Panc1 (cell line): Measurements from ENCODE around the gene OAS2. TPM values are rescaled to one million over a fixed set of nuclear protein-coding genes. Genes with fewer than 3 reads are reported as not detected.

ENCODE experiments used
- ATAC-seq: fragments of 200-7000 bp; cut with Tn5 transposase; 2 replicates; pipeline ENCODE4 v1.9.1; 2020; ENCODE audit warnings: mild to moderate bottlenecking, moderate library complexity
- BruUV-seq: library from RNA; stranded (reverse); fragments of 400-500 nt; replicated peaks from 2 replicates; lab custom pipeline; 2021; lab: Mats Ljungman, UMichigan
- CTCF ChIA-PET: fragments of 300-600 bp; sonication (Branson Sonifier 250); formaldehyde crosslinking; loops from one replicate; lab custom pipeline; 2022; ENCODE audit warnings: antibody characterized with exemption; lab: Charles Lee
- POLR2A ChIA-PET: fragments of 300-600 bp; sonication (Branson Sonifier 250); formaldehyde crosslinking; loops from one replicate; lab custom pipeline; 2022; ENCODE audit warnings: antibody characterized with exemption; lab: Charles Lee
- DNase-seq: peaks from one replicate; pipeline ENCODE4 v3.0.0-alpha.2; 2010; ENCODE audit warnings: low read depth, low spot score
- H3K27ac ChIP-seq: 2 replicates; pipeline ENCODE4 v1.5.1; 2011; ENCODE audit warnings: mild to moderate bottlenecking, low read length, inconsistent platforms
- H3K27me3 ChIP-seq: fragments of 200-500 bp; sonication (Bioruptor generic); 2 replicates; pipeline ENCODE4 v1.6.0; 2014; ENCODE audit warnings: low read length, inconsistent platforms; ENCODE audit not compliant: control insufficient read depth, insufficient read depth
- H3K36me3 ChIP-seq: fragments of 200-500 bp; sonication (Bioruptor generic); 2 replicates; pipeline ENCODE4 v1.5.1; 2014; ENCODE audit warnings: inconsistent platforms, mild to moderate bottlenecking, low read length, moderate library complexity; ENCODE audit not compliant: control insufficient read depth, insufficient read depth
- H3K4me1 ChIP-seq: 2 replicates; pipeline ENCODE4 v1.5.1; 2011; ENCODE audit warnings: inconsistent platforms, mild to moderate bottlenecking, low read length, moderate library complexity; ENCODE audit not compliant: control insufficient read depth, insufficient read depth
- H3K4me3 ChIP-seq, 2 experiments: 2 replicates each; pipeline ENCODE4 v1.5.1; 2011 to 2012; ENCODE audit warnings: low read depth in 2 of 2, low read length in 2 of 2, mild to moderate bottlenecking in 2 of 2, inconsistent platforms in 1 of 2, moderate library complexity in 1 of 2
- H3K9me3 ChIP-seq: fragments of 200-500 bp; sonication (Bioruptor generic); 2 replicates; pipeline ENCODE4 v1.5.1; 2014; ENCODE audit warnings: low read depth, mild to moderate bottlenecking, inconsistent platforms, low read length, moderate library complexity; ENCODE audit not compliant: control insufficient read depth, insufficient read depth
- CTCF ChIP-seq: fragments of 450-650 bp; IDR thresholded peaks from 2 replicates; pipeline ENCODE4 v1.5.1; 2017; ENCODE audit warnings: mild to moderate bottlenecking
- POLR2AphosphoS5 ChIP-seq: IDR thresholded peaks from 2 replicates; pipeline ENCODE4 v1.6.1; 2012; ENCODE audit warnings: mild to moderate bottlenecking, low read depth, low read length, moderate library complexity
- REST ChIP-seq, 2 experiments: IDR thresholded peaks; 2 replicates each; pipeline ENCODE4 v1.6.1; 2011 to 2012; ENCODE audit warnings: low read depth in 2 of 2, control low read depth in 1 of 2, low read length in 1 of 2, mild to moderate bottlenecking in 1 of 2, moderate library complexity in 1 of 2; ENCODE audit not compliant: insufficient read depth in 1 of 2
- SIN3A ChIP-seq: IDR thresholded peaks from 2 replicates; pipeline ENCODE4 v1.6.1; 2012; ENCODE audit warnings: low read depth, mild to moderate bottlenecking, low read length, moderate library complexity, borderline replicate concordance; ENCODE audit not compliant: insufficient read depth
- TCF7L2 ChIP-seq: IDR thresholded peaks from 2 replicates; pipeline ENCODE4 v1.6.1; 2011; ENCODE audit warnings: mild to moderate bottlenecking, low read depth, low read length, inconsistent platforms
- in situ Hi-C: cut with HindIII; loops from 2 replicates; pipeline ENCODE4 v1.10.0; 2016; ENCODE audit warnings: low sequenced_read_pairs, low pct_unique_long_range_greater_than_20kb
- intact Hi-C: fragments of 100-400 bp; cut with micrococcal nuclease; formaldehyde crosslinking; loops from one replicate; pipeline ENCODE4 v1.10.0; 2022; ENCODE audit not compliant: unreplicated experiment
- total RNA-seq: library from RNA; stranded (reverse); gene quantifications from one replicate; pipeline ENCODE4 v1.2.1, GENCODE V29; 2021; ENCODE audit not compliant: unreplicated experiment

OAS2 gene
- total RNA-seq, 1 experiment from 2014 or later = 2.7 TPM

- POLR2A ChIA-PET = no interaction called here
- ATAC-seq (no peak), DNase-seq (no peak)
- H3K27me3 ChIP-seq = no peaks in the 10 kb centered on the region
- H3K4me1 ChIP-seq = no peaks in the 10 kb centered on the region
- in situ Hi-C loops = no loop called here
- BruUV-seq = no TSS peak
- CTCF ChIA-PET = no interaction called here
- TF ChIP-seq TCF7L2 (no peak), REST (IDR thresholded peaks at IDR 0.05; ENCODE audit: insufficient read depth in 1 of 2, low read depth in 2 of 2, low read length in 1 of 2) (no peak), POLR2AphosphoS5 (no peak), CTCF (no peak), SIN3A (no peak)
- no peaks in the 10 kb centered on the region for H3K9me3 ChIP-seq
- H3K4me3 ChIP-seq = no peak overlapping the region
- intact Hi-C loops = no loop called here
- no peak overlapping the region for H3K27ac ChIP-seq
- no peaks in the 10 kb centered on the region for H3K36me3 ChIP-seq
Observed at GRCh38 chr12:112961074-112961473, 17.2 kb upstream of the OAS2 start.

- DNase-seq (no peak), ATAC-seq (no peak)
- in situ Hi-C loops = no loop called here
- no TSS peak for BruUV-seq
- Histone ChIP-seq H3K36me3 (no peaks in the 10 kb centered on the region), H3K27me3 (no peaks in the 10 kb centered on the region), H3K4me3 (no peak overlapping the region), H3K27ac (no peak overlapping the region), H3K4me1 (no peaks in the 10 kb centered on the region), H3K9me3 (no peaks in the 10 kb centered on the region)
- TF ChIP-seq POLR2AphosphoS5 (no peak), TCF7L2 (no peak), SIN3A (no peak), REST (IDR thresholded peaks at IDR 0.05; ENCODE audit: insufficient read depth in 1 of 2, low read depth in 2 of 2, low read length in 1 of 2) (no peak), CTCF (no peak)
- ChIA-PET CTCF (no interaction called here), POLR2A (no interaction called here)
- intact Hi-C loops = no loop called here
Observed at GRCh38 chr12:112961536-112961935, 16.8 kb upstream of the OAS2 start.
